ENCODE measurements around the gene RPTOR.

DNA sequence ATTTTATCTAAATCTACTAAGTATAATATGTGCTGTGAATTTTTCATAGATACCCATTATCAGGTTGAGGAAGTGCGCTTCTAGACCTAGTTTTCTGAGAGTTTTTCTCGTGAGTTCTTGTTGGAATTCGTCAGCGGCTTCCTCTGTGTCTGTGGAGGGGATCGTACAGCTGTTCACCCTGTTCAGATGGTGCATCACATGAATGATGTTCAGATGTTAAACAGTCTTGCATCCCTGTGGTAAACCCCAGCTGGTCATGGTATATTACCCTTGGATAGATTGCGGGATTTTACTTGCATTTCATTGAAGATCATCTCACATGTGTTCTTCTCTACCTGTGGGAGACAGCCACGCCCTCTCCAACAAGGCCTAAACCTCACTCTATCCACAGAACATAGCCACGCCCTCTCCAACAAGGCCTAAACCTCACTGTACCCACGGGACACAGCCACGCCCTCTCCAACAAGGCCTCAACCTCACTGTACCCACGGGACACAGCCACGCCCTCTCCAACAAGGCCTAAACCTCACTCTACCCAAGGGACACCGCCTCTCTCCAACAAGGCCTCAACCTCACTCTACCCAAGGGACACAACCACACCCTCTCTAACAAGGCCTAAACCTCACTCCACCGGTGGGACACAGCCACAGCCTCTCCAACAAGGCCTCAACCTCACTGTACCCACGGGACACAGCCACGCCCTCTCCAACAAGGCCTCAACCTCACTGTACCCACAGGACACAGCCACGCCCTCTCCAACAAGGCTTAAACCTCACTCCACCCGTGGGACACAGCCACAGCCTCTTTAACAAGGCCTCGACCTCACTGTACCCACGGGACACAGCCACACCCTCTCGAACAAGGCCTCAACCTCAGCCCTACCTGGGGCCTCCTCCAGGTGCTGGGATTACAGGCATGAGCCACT lies 266.8 kb downstream of the RPTOR start:
- TF ChIP-seq POLR2A (IDR thresholded peaks at IDR 0.05; ENCODE audit: low read depth, low read length) (no peak), POLR2AphosphoS5 (IDR thresholded peaks at IDR 0.05; ENCODE audit: low read depth, low read length) (no peak), SPI1 (IDR thresholded peaks at IDR 0.05; ENCODE audit: low read depth, low read length) (no peak), TAF1 (IDR thresholded peaks at IDR 0.05; ENCODE audit: low read depth, low read length) (no peak), PAX5 (IDR thresholded peaks at IDR 0.05; ENCODE audit: insufficient read depth, low read length, severe bottlenecking) (no peak), POU2F2 (IDR thresholded peaks at IDR 0.05; ENCODE audit: low read depth, low read length) (no peak)

All from GM12891 (cell line).